GM18517 (cell line): ENCODE results near the gene MED23.

ENCODE experiments used
- ATAC-seq: cut with Tn5 transposase; IDR thresholded peaks from one replicate; pipeline ENCODE4 v1.9.1; 2021; ENCODE audit warnings: mild to moderate bottlenecking, moderate library complexity; ENCODE audit not compliant: unreplicated experiment

MED23 gene, protein sequence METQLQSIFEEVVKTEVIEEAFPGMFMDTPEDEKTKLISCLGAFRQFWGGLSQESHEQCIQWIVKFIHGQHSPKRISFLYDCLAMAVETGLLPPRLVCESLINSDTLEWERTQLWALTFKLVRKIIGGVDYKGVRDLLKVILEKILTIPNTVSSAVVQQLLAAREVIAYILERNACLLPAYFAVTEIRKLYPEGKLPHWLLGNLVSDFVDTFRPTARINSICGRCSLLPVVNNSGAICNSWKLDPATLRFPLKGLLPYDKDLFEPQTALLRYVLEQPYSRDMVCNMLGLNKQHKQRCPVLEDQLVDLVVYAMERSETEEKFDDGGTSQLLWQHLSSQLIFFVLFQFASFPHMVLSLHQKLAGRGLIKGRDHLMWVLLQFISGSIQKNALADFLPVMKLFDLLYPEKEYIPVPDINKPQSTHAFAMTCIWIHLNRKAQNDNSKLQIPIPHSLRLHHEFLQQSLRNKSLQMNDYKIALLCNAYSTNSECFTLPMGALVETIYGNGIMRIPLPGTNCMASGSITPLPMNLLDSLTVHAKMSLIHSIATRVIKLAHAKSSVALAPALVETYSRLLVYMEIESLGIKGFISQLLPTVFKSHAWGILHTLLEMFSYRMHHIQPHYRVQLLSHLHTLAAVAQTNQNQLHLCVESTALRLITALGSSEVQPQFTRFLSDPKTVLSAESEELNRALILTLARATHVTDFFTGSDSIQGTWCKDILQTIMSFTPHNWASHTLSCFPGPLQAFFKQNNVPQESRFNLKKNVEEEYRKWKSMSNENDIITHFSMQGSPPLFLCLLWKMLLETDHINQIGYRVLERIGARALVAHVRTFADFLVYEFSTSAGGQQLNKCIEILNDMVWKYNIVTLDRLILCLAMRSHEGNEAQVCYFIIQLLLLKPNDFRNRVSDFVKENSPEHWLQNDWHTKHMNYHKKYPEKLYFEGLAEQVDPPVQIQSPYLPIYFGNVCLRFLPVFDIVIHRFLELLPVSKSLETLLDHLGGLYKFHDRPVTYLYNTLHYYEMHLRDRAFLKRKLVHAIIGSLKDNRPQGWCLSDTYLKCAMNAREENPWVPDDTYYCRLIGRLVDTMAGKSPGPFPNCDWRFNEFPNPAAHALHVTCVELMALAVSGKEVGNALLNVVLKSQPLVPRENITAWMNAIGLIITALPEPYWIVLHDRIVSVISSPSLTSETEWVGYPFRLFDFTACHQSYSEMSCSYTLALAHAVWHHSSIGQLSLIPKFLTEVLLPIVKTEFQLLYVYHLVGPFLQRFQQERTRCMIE (N-terminal part only)

DNA sequence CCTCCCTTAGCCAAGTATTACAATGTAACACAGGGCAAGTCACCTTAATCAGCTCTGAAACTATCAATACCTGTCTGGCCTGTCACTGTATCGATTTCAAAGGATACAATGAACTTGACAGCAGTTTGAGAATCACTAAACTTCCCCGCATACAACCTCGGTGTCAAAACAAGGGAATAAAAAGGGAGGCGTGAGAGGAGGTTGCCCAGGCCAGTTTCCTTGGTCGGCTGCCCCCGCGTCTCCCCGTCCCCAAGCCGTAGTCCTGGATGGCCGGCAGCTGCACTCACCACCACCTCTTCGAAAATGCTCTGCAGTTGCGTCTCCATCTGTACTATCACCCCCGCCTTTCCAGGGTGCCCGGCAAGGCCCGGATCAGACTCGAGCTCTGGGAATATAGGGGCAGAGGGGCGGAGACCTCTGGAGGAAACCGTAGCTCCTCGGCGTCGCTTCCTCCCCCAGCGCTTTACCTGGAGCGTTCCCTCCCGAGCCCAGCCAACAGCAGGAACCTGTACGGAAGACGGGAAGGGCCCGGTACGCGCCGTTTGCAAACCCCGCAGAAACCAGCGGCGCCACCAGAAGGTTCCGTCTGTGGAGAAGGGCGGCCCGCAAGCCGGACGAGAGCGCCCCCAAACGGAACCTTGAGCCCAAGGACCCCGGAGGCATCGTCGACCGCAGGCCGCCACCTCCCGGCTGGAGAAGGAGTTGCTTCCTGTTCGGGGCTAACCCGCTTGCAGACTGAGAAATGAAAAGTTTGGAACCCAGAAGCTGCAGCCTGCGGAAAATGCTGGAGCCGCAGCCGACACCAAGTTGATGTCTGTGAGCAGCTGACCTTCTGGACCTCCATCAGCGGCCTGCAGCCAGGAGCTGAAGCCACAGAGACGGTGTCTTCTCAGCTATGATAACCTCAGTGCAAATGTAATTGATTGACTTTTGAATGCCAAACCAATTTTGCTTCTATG lies at the start of gene MED23:
Gene MED23 (minus strand): TSS at position 519 of the 959 bp plus-strand sequence. CDS start 193 bp downstream, at position 326.
- ATAC-seq, result peak; percentile 94

DNA sequence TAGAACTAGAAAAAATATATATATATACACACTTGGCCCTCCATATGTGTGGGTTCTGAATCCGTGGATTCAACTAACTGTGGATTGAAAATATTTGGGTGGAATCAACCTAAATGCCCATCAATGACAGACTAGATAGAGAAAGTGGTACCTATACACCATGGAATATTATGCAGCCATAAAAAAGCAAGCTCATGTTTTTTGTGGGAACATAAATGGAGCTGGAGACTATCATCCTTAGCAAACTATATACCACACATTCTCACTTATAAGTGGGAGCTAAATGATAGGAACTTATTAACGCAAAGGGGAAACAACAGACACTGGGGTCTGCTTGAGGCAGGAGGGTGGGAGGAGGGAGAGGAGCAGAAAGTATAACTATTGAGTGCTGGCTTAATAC lies 45.1 kb upstream of the MED23 start:
- no peak for ATAC-seq

GRCh38 chr6:131669891-131670290 lies 41.8 kb upstream of the MED23 start:
- no peak for ATAC-seq

GRCh38 chr6:131663578-131664165 lies 35.6 kb upstream of the MED23 start:
- no peak for ATAC-seq

- no peak for ATAC-seq
These were observed 32.2 kb upstream of the MED23 start for GRCh38 chr6:131660195-131660594.

DNA sequence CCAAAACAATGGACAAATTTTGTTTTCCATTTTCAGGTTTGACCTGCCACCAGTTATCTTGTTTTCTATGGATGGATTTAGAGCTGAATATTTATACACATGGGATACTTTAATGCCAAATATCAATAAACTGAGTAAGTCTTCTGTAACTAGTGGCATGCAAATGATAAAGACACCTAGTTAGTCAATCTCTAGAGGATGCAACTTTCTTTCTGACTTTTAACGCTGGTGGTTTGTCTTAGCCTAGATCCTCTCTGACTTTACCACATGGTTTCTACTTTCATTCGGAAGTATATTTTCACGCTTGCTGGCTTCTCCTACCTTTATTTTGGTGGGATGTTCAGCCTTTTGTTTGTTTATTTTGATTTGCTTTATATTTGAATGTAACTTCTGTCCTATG lies 30.2 kb upstream of the MED23 start:
- ATAC-seq, result no peak

- ATAC-seq, result no peak
These were observed 29.6 kb upstream of the MED23 start for GRCh38 chr6:131657630-131658111.

GRCh38 chr6:131657222-131657621 lies 29.2 kb upstream of the MED23 start:
- no peak for ATAC-seq

GRCh38 chr6:131656667-131657066 lies 28.6 kb upstream of the MED23 start:
- no peak for ATAC-seq

- no peak for ATAC-seq
These were observed 27.9 kb upstream of the MED23 start for GRCh38 chr6:131655951-131656350.

DNA sequence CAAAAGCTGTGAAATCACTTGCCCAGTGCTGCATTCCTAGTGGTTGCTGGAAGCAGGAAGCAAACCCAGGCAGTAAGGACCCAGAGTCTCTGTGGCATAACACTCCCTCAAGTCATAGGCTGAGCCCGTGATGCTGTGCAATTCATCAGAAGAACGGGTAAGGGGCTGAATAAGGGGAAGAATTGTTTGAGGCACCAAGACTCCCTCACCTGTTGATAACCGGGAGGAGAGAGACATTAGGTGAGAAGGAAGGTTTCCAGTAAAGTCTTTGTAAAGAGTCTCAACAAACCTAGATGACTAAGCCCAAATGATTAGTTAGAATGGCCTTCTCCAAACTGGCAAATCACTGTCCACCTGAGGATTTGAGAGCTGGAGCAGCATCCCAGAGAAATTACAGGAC lies 27.3 kb upstream of the MED23 start:
- ATAC-seq, result no peak

- no peak for ATAC-seq
These were observed 26.3 kb upstream of the MED23 start for GRCh38 chr6:131654326-131654725.

DNA sequence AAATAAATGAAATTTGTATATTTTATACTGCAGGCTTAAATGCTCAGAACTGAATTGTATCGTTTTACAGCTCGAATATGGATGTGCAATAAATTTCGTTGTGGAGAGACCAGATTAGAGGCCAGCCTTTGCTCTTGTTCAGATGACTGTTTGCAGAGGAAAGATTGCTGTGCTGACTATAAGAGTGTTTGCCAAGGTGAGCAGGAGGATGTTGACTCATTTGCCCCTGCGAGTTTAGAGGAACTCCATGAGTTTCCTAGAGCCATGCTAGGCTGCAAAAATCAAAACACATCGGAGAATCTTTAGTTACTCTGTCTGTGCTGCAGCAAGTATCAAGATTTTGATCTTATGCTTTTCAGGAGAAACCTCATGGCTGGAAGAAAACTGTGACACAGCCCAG lies 24.4 kb upstream of the MED23 start:
- ATAC-seq, result no peak

- ATAC-seq, result no peak
These were observed 23.7 kb upstream of the MED23 start for GRCh38 chr6:131651782-131652181.

- ATAC-seq, result no peak
These were observed 18.2 kb upstream of the MED23 start for GRCh38 chr6:131646249-131646670.

DNA sequence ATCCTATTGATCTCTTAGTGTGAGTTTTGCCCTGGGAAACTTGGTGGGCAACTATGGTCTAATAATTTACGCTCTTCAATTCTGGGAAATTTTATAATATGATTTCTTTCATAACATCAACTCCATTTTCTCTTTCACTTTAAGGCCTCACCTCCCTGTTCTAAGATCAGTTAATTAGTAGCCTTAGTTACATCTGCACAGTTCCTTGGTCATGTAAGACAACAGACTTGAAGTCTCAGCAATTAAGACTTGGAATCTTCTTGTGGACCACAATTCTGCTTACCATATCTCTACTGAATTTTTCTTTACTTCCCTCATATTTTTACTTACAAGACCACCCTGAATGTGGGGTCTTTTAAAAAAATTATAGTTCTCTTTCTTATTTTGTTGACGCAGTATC lies 17.8 kb upstream of the MED23 start:
- no peak for ATAC-seq

- no peak for ATAC-seq
These were observed 16.9 kb upstream of the MED23 start for GRCh38 chr6:131644921-131645320.

GRCh38 chr6:131643855-131644460 lies 15.9 kb upstream of the MED23 start:
- no peak for ATAC-seq
